GM12872 (cell line): ENCODE data around the gene ATP2B1.

Experiments used
- CTCF ChIP-seq: IDR thresholded peaks from 3 replicates; pipeline ENCODE4 v1.5.1; 2011; ENCODE audit warnings: low read depth, mild to moderate bottlenecking, low read length, moderate library complexity; ENCODE audit not compliant: insufficient read depth

ATP2B1 gene

GRCh38 chr12:89618113-89618862 is 90.3 kb downstream of the ATP2B1 start:
- TF ChIP-seq CTCF = 0 out of 3 replicates have a peak, but pooled peaks have one; percentile 7

GRCh38 chr12:89610366-89610765 is 98.3 kb downstream of the ATP2B1 start:
- no peak for TF ChIP-seq CTCF

GRCh38 chr12:89603678-89604077 is 105.0 kb downstream of the ATP2B1 start:
- TF ChIP-seq CTCF = no peak

GRCh38 chr12:89597770-89598169 is 110.9 kb downstream of the ATP2B1 start:
- TF ChIP-seq CTCF = no peak

- TF ChIP-seq CTCF = no peak
Measured at GRCh38 chr12:89597210-89597609, 111.4 kb downstream of the ATP2B1 start.

- TF ChIP-seq CTCF = no peak
Measured at GRCh38 chr12:89593873-89594272, 114.8 kb downstream of the ATP2B1 start.

GRCh38 chr12:89593233-89593632 is 115.4 kb downstream of the ATP2B1 start:
- TF ChIP-seq CTCF = no peak

GRCh38 chr12:89589753-89590152 is 118.9 kb downstream of the ATP2B1 start:
- TF ChIP-seq CTCF = no peak
